LHCN-M2 (cell line): ENCODE data around the gene AXL. TPM values are rescaled to one million over a fixed set of nuclear protein-coding genes. Genes with fewer than 3 reads are reported as not detected.
A peak's percentile ranks its signal among the peaks of the same experiment; 100 is the strongest.

Experiments used
- DNase-seq: peaks from one replicate; pipeline ENCODE4 v3.0.0-alpha.2; 2012; ENCODE audit warnings: low read depth
- total RNA-seq: library from RNA; depleted of rRNA; stranded (reverse); fragments of >200 nt; gene quantifications from 2 replicates; pipeline ENCODE4 v1.2.3, GENCODE V29; 2014

The AXL gene
- total RNA-seq, 1 experiment from 2014 or later = 254 TPM

GRCh38 chr19:41234512-41235168 lies 15.6 kb downstream of the AXL start:
- DNase-seq = no peak

- DNase-seq = no peak
These were observed 16.5 kb downstream of the AXL start for GRCh38 chr19:41235480-41235879.

GRCh38 chr19:41238244-41238643 lies 19.2 kb downstream of the AXL start:
- DNase-seq = no peak

- no peak for DNase-seq
These were observed 20.3 kb downstream of the AXL start for GRCh38 chr19:41239363-41239762.

GRCh38 chr19:41239961-41240574 lies 21.0 kb downstream of the AXL start:
- DNase-seq = no peak

- no peak for DNase-seq
These were observed 22.8 kb downstream of the AXL start for GRCh38 chr19:41241859-41242258.

DNA sequence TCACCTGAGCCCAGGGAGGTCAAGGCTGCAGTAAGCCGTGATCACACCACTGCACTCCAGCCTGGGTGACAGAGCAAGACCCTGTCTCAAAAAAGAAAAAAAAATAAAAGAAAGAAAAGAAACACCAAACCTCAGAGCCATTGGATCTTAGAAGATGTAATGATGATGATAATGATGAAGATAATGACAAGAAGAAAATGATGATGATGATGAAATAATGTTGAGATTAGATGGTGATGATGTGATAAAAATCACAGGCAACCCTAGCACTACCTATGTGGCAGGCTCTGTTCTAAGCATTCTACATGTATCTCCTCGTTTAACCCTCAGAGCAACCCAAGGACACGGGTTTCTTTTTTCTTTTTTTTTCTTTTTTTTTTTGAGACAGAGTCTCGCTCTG lies 25.1 kb downstream of the AXL start:
- no peak for DNase-seq

GRCh38 chr19:41245843-41246242 lies 26.8 kb downstream of the AXL start:
- DNase-seq = no peak

DNA sequence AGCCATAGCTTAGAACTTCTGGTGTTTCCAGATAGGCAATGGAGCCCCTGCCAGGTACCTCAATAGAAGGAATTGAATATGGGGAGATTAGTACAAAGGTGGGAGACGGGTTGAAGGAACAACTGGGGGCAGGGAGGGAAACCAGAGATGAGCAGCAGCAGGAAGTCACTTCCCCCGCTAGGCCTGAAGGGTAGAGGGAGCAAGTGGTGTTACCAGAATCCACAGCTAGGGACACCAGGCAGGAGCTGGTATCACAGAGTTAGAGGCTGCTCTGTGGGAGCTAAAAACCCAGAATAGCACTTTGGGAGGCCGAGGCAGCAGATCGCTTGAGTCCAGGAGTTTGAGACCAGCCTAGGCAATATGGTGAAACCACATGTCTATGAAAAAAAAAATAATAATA lies 29.9 kb downstream of the AXL start:
- no peak for DNase-seq

DNA sequence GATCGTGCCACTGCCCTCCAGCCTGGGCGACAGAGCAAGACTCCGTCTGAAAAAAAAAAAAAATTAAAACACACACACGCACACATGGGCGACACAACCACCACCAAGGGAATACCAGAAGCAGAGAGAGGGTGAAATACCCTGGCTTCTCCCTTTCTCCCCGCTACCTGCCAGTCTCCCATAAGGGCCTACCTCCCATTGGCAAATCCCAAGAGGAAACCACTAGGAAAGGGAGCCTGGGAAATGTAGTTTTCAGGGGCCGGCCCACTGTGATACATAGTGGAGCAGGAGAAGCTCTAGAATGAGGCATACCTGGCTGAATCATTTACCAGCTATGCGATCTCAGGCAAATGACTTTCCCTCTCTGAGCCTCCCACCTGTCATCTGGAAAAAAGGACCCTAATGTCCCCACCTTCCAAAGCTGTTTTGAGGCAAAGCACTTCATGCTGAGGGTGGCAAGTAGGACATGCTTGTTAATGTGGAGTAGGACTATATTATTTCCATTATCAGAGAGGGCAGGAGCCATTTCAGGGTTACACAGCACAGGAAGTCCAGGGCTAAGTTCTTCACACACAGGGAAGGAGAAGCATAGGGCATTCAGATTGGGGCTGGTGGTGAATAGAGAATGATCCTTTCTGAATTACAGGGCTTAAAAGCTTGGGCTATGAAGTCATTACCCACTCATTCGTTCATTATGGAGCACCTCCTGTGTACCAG lies 30.8 kb downstream of the AXL start:
- no peak for DNase-seq

GRCh38 chr19:41253660-41254059 lies 34.6 kb downstream of the AXL start:
- no peak for DNase-seq

DNA sequence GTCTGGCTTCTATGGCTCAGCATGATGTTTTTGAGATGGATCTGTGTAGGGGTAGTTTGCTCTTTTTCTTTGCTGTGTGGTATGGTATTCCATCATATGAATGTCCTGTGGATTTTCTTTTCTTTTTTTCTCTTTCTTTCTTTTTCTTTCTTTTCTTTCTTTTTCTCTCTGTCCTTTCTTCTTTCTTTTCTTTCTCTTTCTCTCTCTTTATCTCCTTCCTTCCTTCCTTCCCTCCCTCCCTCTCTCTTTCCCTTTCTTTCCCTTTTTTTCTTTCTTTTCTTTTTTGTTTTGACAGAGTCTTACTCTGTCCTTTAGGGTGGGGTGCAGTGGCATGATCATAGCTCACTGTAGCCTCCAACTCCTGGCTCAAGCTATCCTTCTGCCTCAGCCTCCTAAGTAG lies 36.1 kb downstream of the AXL start:
- no peak for DNase-seq

GRCh38 chr19:41261474-41262190 lies 42.6 kb downstream of the AXL start:
- DNase-seq = no peak

GRCh38 chr19:41263042-41263849 lies 44.2 kb downstream of the AXL start:
- peak; percentile 81 for DNase-seq

- peak; percentile 100 for DNase-seq
These were observed 45.0 kb downstream of the AXL start, which contains the start of gene HNRNPUL1 for GRCh38 chr19:41263850-41264580. HNRNPUL1 (plus strand) TSS chr19:41264372; CDS start chr19:41264504, 132 bp downstream.

- DNase-seq = peak; percentile 45
These were observed 45.8 kb downstream of the AXL start for GRCh38 chr19:41264581-41265394.

DNA sequence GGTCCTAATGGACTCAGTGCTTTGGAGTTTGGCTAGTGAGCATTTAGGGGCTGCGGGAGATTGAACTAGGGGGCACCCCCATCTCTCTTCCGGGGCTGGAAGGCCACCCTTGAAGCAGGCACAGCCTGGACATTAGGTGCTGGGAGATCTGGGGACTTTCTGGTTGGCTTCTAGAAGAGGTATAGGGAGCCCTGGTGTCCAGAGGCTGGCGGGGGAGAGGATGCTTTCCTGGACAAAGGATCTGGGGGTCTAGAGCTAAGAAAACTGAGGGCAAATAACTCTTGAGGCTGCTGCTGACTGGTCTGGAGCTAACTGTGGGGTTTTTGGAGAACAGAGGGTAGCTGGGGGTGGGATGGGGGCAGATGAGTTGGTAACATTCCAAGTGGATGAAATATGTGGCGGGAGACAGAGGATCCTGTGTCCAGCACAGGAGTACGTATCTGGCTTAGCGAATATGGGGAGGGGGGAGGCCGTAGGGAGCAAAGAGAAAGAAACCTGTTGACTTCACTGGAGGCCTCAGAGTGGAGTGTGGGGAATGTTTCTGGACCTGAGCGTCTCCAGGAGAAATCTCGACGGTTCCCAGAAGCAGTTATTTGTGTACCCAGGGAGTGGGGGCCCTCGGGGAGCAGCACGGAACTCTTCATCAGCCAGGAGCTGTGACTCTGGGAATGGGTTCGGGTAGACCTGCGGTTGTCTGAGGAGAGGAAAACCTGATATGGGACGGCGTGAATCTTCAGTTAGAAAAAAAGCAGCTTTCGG lies 46.6 kb downstream of the AXL start:
- peak; percentile 45 for DNase-seq

DNA sequence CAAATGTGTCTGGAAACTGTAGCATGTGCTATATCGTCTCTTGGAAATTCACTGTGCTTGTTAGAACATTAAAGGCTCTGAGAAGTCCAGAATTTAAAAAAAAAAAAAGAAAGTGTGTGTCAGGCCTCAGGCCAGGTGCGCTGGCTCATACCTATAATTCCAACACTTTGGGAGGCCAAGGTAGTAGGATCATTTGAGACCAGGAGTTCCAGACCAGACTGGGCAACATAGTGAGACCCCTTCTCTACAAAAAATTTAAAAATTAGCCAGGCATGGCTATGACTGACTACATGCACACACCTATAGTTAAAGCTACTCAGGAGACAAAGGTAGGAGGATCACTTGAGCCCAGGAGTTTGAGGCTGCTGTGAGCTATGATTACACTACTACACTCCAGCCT lies 50.0 kb downstream of the AXL start:
- DNase-seq = no peak

DNA sequence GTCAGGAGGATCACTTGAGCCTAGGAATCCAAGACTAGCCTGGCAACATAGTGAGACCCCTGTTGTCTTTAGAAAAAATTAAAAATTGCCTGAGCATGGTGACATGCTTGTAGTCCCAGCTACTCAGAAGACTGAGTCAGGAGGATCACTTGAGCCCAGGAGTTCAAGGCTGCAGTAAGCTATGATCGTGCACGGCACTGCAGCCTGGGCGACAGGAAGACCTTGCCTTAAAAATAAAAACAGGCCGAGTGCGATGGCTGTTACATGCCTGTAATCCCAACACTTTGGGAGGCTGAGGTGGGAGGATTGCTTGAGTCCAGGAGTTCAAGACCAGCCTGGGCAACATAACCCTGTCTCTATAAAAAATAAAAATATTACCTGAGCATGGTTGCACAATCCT lies 50.5 kb downstream of the AXL start:
- DNase-seq = no peak
